Heart left ventricle (tissue), 13 donors: ENCODE data around the gene TP53TG5.

Experiments
- CTCF ChIP-seq, 12 donors: fragments of 200-600 bp; sonication (generic) in 4 of 12; IDR thresholded peaks; one replicate each; pipeline versions ENCODE4 v1.5.0 to v1.8.0; 2018 to 2022; ENCODE audit warnings: antibody characterized with exemption in 12 of 12, mild to moderate bottlenecking in 5 of 12
- POLR2A ChIP-seq, 2 donors: fragments of 450-650 bp; IDR thresholded peaks; one replicate each; pipeline ENCODE4 v1.6.1; 2017; ENCODE audit warnings: antibody characterized with exemption in 2 of 2, mild to moderate bottlenecking in 2 of 2, moderate library complexity in 2 of 2
- donor health status: ischemic (EF 13 %, LVEDD 7.1; RV severe dilation, severe dysfunction).
- donor health status: DM: no; HTN: yes; CAD: no.
- donor health status: DM: no; HTN: no; CAD: no.
- donor health status: ischemic (EF 25% LVEDD 6.9; RV normal size, moderate dysfunction).
- donor health status: ischemic (EF 25% LVEDD 5.7; RV mildly dilated, moderate dysfunction).
- donor health status: ischemic (EF 35%, LVEDD 5.7; RV mildly dilated, moderate dysfunction).
- donor health status: nonischemic (EF 11% LVEDD 7.7; RV severe dilation, severe dysfunction).
- donor health status: DM: yes; HTN: yes; CAD: no.
- donor health status: PGD.
- donor health status: ischemic (EF 29% LVEDD 5.4; RV normal size, mild dysfunction).
- donor health status: nonischemic (EF 23%, LVEDD 6.1; RV moderate dilation, normal function).

- TF ChIP-seq CTCF (IDR thresholded peaks at IDR 0.05) (no peak), POLR2A (IDR thresholded peaks at IDR 0.05) (no peak)
These were observed 31.8 kb downstream of the TP53TG5 start for GRCh38 chr20:45346291-45346718.
